ENCODE measurements around the gene KCNJ15. TPM values are rescaled to one million over a fixed set of nuclear protein-coding genes. Genes with fewer than 3 reads are reported as not detected.

Gene KCNJ15
- total and polyA plus RNA-seq, 2 of the 13 experiments (the other 11 are each of a cell fraction or from before 2014, with no cell fraction given): not detected

DNA sequence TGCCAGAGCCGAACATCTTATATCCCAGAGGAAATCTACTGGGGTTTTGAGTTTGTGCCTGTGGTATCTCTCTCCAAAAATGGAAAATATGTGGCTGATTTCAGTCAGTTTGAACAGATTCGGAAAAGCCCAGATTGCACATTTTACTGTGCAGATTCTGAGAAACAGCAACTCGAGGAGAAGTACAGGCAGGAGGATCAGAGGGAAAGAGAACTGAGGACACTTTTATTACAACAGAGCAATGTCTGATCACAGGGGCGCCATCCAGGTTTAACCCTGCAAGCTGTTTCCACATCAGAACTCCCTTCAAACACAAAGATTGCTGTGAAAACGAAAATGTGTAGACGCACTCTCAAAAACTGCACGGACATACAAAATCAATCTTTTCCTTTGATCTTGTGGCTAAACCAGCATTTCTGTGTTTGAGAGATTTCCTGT is 43.4 kb downstream of the KCNJ15 start:
- DNase-seq (ENCODE audit: low spot score): no peak
- H2AFZ ChIP-seq (ENCODE audit: low read length): no peak overlapping the region
- TF ChIP-seq ZNF720 (CRISPR knock-in tag; IDR thresholded peaks at IDR 0.05): no peak
- TF ChIP-seq, protein P1, sequence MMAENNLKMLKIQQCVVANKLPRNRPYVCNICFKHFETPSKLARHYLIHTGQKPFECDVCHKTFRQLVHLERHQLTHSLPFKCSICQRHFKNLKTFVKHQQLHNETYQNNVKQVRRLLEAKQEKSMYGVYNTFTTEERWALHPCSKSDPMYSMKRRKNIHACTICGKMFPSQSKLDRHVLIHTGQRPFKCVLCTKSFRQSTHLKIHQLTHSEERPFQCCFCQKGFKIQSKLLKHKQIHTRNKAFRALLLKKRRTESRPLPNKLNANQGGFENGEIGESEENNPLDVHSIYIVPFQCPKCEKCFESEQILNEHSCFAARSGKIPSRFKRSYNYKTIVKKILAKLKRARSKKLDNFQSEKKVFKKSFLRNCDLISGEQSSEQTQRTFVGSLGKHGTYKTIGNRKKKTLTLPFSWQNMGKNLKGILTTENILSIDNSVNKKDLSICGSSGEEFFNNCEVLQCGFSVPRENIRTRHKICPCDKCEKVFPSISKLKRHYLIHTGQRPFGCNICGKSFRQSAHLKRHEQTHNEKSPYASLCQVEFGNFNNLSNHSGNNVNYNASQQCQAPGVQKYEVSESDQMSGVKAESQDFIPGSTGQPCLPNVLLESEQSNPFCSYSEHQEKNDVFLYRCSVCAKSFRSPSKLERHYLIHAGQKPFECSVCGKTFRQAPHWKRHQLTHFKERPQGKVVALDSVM (CRISPR knock-in tag; IDR thresholded peaks at IDR 0.05): no peak
- no peak for TF ChIP-seq ARID2 (CRISPR knock-in tag; IDR thresholded peaks at IDR 0.05; ENCODE audit: borderline replicate concordance)
- no peak for TF ChIP-seq ZNF713 (CRISPR knock-in tag; IDR thresholded peaks at IDR 0.05)
- no peak for TF ChIP-seq GFI1 (CRISPR knock-in tag; IDR thresholded peaks at IDR 0.05; ENCODE audit: borderline replicate concordance)
- no peak for TF ChIP-seq ZFP36 (IDR thresholded peaks at IDR 0.05; ENCODE audit: borderline replicate concordance, low read depth, low read length, partially characterized antibody)
- TF ChIP-seq, protein P2, sequence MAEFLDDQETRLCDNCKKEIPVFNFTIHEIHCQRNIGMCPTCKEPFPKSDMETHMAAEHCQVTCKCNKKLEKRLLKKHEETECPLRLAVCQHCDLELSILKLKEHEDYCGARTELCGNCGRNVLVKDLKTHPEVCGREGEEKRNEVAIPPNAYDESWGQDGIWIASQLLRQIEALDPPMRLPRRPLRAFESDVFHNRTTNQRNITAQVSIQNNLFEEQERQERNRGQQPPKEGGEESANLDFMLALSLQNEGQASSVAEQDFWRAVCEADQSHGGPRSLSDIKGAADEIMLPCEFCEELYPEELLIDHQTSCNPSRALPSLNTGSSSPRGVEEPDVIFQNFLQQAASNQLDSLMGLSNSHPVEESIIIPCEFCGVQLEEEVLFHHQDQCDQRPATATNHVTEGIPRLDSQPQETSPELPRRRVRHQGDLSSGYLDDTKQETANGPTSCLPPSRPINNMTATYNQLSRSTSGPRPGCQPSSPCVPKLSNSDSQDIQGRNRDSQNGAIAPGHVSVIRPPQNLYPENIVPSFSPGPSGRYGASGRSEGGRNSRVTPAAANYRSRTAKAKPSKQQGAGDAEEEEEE (CRISPR knock-in tag; IDR thresholded peaks at IDR 0.05; ENCODE audit: borderline replicate concordance): no peak
- no peak for TF ChIP-seq ZNF619 (CRISPR knock-in tag; IDR thresholded peaks at IDR 0.05)
- TF ChIP-seq, protein P3, sequence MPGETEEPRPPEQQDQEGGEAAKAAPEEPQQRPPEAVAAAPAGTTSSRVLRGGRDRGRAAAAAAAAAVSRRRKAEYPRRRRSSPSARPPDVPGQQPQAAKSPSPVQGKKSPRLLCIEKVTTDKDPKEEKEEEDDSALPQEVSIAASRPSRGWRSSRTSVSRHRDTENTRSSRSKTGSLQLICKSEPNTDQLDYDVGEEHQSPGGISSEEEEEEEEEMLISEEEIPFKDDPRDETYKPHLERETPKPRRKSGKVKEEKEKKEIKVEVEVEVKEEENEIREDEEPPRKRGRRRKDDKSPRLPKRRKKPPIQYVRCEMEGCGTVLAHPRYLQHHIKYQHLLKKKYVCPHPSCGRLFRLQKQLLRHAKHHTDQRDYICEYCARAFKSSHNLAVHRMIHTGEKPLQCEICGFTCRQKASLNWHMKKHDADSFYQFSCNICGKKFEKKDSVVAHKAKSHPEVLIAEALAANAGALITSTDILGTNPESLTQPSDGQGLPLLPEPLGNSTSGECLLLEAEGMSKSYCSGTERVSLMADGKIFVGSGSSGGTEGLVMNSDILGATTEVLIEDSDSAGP (CRISPR knock-in tag; IDR thresholded peaks at IDR 0.05; ENCODE audit: borderline replicate concordance): no peak
- TF ChIP-seq AHR (CRISPR knock-in tag; IDR thresholded peaks at IDR 0.05): no peak
- TF ChIP-seq, protein P4, sequence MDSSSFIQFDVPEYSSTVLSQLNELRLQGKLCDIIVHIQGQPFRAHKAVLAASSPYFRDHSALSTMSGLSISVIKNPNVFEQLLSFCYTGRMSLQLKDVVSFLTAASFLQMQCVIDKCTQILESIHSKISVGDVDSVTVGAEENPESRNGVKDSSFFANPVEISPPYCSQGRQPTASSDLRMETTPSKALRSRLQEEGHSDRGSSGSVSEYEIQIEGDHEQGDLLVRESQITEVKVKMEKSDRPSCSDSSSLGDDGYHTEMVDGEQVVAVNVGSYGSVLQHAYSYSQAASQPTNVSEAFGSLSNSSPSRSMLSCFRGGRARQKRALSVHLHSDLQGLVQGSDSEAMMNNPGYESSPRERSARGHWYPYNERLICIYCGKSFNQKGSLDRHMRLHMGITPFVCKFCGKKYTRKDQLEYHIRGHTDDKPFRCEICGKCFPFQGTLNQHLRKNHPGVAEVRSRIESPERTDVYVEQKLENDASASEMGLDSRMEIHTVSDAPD (CRISPR knock-in tag; IDR thresholded peaks at IDR 0.05): no peak
- no peak for TF ChIP-seq ZNF350 (CRISPR knock-in tag; IDR thresholded peaks at IDR 0.05; ENCODE audit: borderline replicate concordance, low read depth)
- TF ChIP-seq, protein P5, sequence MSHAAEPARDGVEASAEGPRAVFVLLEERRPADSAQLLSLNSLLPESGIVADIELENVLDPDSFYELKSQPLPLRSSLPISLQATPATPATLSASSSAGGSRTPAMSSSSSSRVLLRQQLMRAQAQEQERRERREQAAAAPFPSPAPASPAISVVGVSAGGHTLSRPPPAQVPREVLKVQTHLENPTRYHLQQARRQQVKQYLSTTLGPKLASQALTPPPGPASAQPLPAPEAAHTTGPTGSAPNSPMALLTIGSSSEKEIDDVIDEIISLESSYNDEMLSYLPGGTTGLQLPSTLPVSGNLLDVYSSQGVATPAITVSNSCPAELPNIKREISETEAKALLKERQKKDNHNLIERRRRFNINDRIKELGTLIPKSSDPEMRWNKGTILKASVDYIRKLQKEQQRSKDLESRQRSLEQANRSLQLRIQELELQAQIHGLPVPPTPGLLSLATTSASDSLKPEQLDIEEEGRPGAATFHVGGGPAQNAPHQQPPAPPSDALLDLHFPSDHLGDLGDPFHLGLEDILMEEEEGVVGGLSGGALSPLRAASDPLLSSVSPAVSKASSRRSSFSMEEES (CRISPR knock-in tag; IDR thresholded peaks at IDR 0.05): no peak
- TF ChIP-seq JUND (CRISPR knock-in tag; IDR thresholded peaks at IDR 0.05): no peak
- TF ChIP-seq REXO4 (CRISPR knock-in tag; IDR thresholded peaks at IDR 0.05; ENCODE audit: borderline replicate concordance): no peak
- TF ChIP-seq PAX8 (CRISPR knock-in tag; IDR thresholded peaks at IDR 0.05; ENCODE audit: borderline replicate concordance): no peak
- no peak for TF ChIP-seq ETV6 (CRISPR knock-in tag; conservative IDR thresholded peaks at IDR 0.05)

More for the DNA sequence above, 43.4 kb downstream of the KCNJ15 start:
- Histone ChIP-seq H4K20me1 (ENCODE audit: insufficient read depth, low read length) (no peaks in the 10 kb centered on the region), H3K4me2 (ENCODE audit: low read depth, low read length) (no peak overlapping the region), H3K9ac (ENCODE audit: insufficient read depth, low read depth, low read length) (no peak overlapping the region), H3K27me3 (ENCODE audit: control insufficient read depth in 1 of 2, insufficient read depth in 2 of 2, low read length in 2 of 2) (no peaks in the 10 kb centered on the region), H3K9me3 (ENCODE audit: low read length) (no peaks in the 10 kb centered on the region), H3K4me3 (replicated peaks in 1 of 3; ENCODE audit: insufficient read depth in 1 of 3, low read depth in 2 of 3, low read length in 3 of 3) (no peak overlapping the region), H3K4me1 (ENCODE audit: insufficient read depth, low read length) (0 out of 2 replicates have a peak, but pooled peaks cover 8% of the 10 kb centered on the region), H3K36me3 (replicated peaks in 1 of 2; ENCODE audit: control insufficient read depth in 1 of 2, insufficient read depth in 2 of 2, low read length in 2 of 2) (no peaks in the 10 kb centered on the region), H3K27ac (ENCODE audit: extremely low read length, insufficient read depth, low read length) (no peak overlapping the region), H3K79me2 (ENCODE audit: insufficient read depth, low read length) (no peaks in the 10 kb centered on the region)
- ATAC-seq: no peak
- WGBS (ENCODE audit: low lambda C conversion rate): 12% methylated on average over 7 of the region's 7 CpGs
- intact Hi-C loops (cut with micrococcal nuclease; ENCODE audit: unreplicated experiment): no loop called here
- ChIA-PET CTCF (ENCODE audit: low intra/inter-chr PET ratio, low total read pairs) (no interaction called here), POLR2A (no interaction called here)
- FAIRE-seq: no peak
- in situ Hi-C loops (cut with HindIII; ENCODE audit: extremely low pct_ligation_motif_present, low pct_unique_long_range_greater_than_20kb): no loop called here
- BruUV-seq (replicated peaks): no TSS peak
